ENCODE data around the gene TBC1D17. TPM values are rescaled to one million over a fixed set of nuclear protein-coding genes. Genes with fewer than 3 reads are reported as not detected.

Gene TBC1D17
- total and polyA plus RNA-seq, 10 of the 15 experiments (the other 5 are each of a cell fraction or from before 2014, with no cell fraction given) = 0.42 to 20.4 (median 11.2) TPM

GRCh38 chr19:49832556-49832955 is 44.9 kb upstream of the TBC1D17 start:
- RAD21 ChIA-PET (ENCODE audit: unreplicated experiment) = no interaction called here
- intact Hi-C loops (cut with micrococcal nuclease; ENCODE audit: unreplicated experiment) = no loop called here
- 84% methylated on average over 9 of the region's 9 CpGs for WGBS (ENCODE audit: insufficient coverage, insufficient replicate concordance, low lambda C conversion rate, missing lambda C conversion rate)
- Histone ChIP-seq H3K27ac (ENCODE audit: control insufficient read depth, insufficient read depth) (no peak overlapping the region), H3K27me3 (replicated peaks in 1 of 2; ENCODE audit: control insufficient read depth in 2 of 2, insufficient read depth in 2 of 2, low read length in 1 of 2) (no peaks in the 10 kb centered on the region), H3K36me3 (ENCODE audit: control insufficient read depth in 2 of 2, insufficient read depth in 2 of 2, low read length in 1 of 2) (peaks cover 17 to 36% of the 10 kb centered on the region in 2 experiments), H3K9ac (ENCODE audit: control insufficient read depth, insufficient read depth, low read length) (no peak overlapping the region), H4K20me1 (ENCODE audit: control insufficient read depth, insufficient read depth) (no peaks in the 10 kb centered on the region), H3K4me2 (ENCODE audit: control insufficient read depth, insufficient read depth) (no peak overlapping the region), H3K4me3 (no peak overlapping the region), H3K79me2 (ENCODE audit: control insufficient read depth, insufficient read depth, low read length) (no peaks in the 10 kb centered on the region), H3K9me3 (replicated peaks; ENCODE audit: control insufficient read depth, insufficient read depth, low read length) (no peaks in the 10 kb centered on the region), H2AFZ (ENCODE audit: control insufficient read depth, low read depth, low read length) (no peak overlapping the region), H3K4me1 (ENCODE audit: control insufficient read depth, insufficient read depth, low read length) (no peaks in the 10 kb centered on the region)
- DNase-seq (ENCODE audit: low read depth, low spot score) (no peak), ATAC-seq (no peak), FAIRE-seq (no peak)
- POLR2A ChIA-PET = no interaction called here
- TF ChIP-seq ZNF217 (IDR thresholded peaks at IDR 0.05) = no peak
- TF ChIP-seq PAX5 (IDR thresholded peaks at IDR 0.05; ENCODE audit: borderline replicate concordance, low read depth, low read length) = no peak
- no peak for TF ChIP-seq ZNF274 (IDR thresholded peaks at IDR 0.05; ENCODE audit: insufficient read depth, insufficient read length)
- TF ChIP-seq SREBF1 (IDR thresholded peaks at IDR 0.05; ENCODE audit: low read length) = no peak
- TF ChIP-seq HDAC2 (IDR thresholded peaks at IDR 0.05) = no peak
- SMC1A ChIA-PET (ENCODE audit: uncharacterized antibody, unreplicated experiment) = no interaction called here
- in situ Hi-C loops (cut with MboI) = no loop called here
- no TSS peak for BruUV-seq (replicated peaks)
- CTCF ChIA-PET = no interaction called here

DNA sequence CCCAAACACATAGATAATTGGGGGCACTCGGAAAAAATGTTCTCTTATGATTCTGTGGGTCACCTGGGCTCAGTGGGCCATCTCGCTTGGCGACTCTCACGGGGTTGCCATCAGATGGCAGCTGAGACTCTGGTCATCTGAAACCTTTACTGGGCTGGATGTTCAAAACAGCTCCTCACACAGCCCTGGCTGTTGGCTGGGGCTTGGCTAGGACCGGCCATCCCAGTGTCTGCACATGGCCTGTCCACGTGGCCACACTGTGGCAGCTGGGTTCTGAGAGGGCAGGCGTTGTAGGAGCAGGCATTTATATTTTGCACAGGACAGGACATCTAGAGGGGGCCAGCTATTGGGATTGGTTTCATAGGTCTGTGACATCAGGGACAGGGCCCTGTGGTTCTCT is 43.9 kb upstream of the TBC1D17 start:
- intact Hi-C loops (cut with micrococcal nuclease; ENCODE audit: unreplicated experiment) = no loop called here
- Histone ChIP-seq H3K27ac (ENCODE audit: control insufficient read depth, insufficient read depth) (no peak overlapping the region), H3K9me3 (replicated peaks; ENCODE audit: control insufficient read depth, insufficient read depth, low read length) (no peaks in the 10 kb centered on the region), H3K79me2 (ENCODE audit: control insufficient read depth, insufficient read depth, low read length) (no peaks in the 10 kb centered on the region), H3K4me2 (ENCODE audit: control insufficient read depth, insufficient read depth) (no peak overlapping the region), H3K36me3 (ENCODE audit: control insufficient read depth in 2 of 2, insufficient read depth in 2 of 2, low read length in 1 of 2) (peaks cover 17 to 33% of the 10 kb centered on the region in 2 experiments), H4K20me1 (ENCODE audit: control insufficient read depth, insufficient read depth) (no peaks in the 10 kb centered on the region), H3K4me3 (no peak overlapping the region), H3K9ac (ENCODE audit: control insufficient read depth, insufficient read depth, low read length) (no peak overlapping the region), H2AFZ (ENCODE audit: control insufficient read depth, low read depth, low read length) (no peak overlapping the region), H3K27me3 (replicated peaks in 1 of 2; ENCODE audit: control insufficient read depth in 2 of 2, insufficient read depth in 2 of 2, low read length in 1 of 2) (no peaks in the 10 kb centered on the region), H3K4me1 (ENCODE audit: control insufficient read depth, insufficient read depth, low read length) (no peaks in the 10 kb centered on the region)
- no peak for ATAC-seq
- ChIA-PET RAD21 (ENCODE audit: unreplicated experiment) (no interaction called here), POLR2A (interaction anchor here (0.5 kb wide), 1 partner anchor 118 kb away, joined by 3 read pairs; no protein-coding TSS in a partner anchor), CTCF (no interaction called here), SMC1A (ENCODE audit: uncharacterized antibody, unreplicated experiment) (no interaction called here)
- in situ Hi-C loops (cut with MboI) = no loop called here
- no peak for DNase-seq (ENCODE audit: low read depth, low spot score)
- WGBS (ENCODE audit: insufficient coverage, insufficient replicate concordance, low lambda C conversion rate, missing lambda C conversion rate) = 86% methylated on average over 7 of the region's 7 CpGs
- FAIRE-seq = no peak
- BruUV-seq (replicated peaks) = no TSS peak
- TF ChIP-seq RCOR1 (conservative IDR thresholded peaks at IDR 0.05; ENCODE audit: low read depth, low read length) (no peak), HCFC1 (IDR thresholded peaks at IDR 0.05; ENCODE audit: low read length) (no peak), BMI1 (IDR thresholded peaks at IDR 0.05; ENCODE audit: borderline replicate concordance) (no peak), CHD4 (IDR thresholded peaks at IDR 0.05) (no peak), SP1 (IDR thresholded peaks at IDR 0.05; ENCODE audit: low read depth, low read length) (no peak), RBBP5 (conservative IDR thresholded peaks at IDR 0.05) (no peak), TARDBP (IDR thresholded peaks at IDR 0.05; ENCODE audit: borderline replicate concordance) (no peak), POLR2AphosphoS5 (IDR thresholded peaks at IDR 0.05; ENCODE audit: low read length) (no peak), ZNF622 (IDR thresholded peaks at IDR 0.05) (no peak)
- TF ChIP-seq, protein P1, sequence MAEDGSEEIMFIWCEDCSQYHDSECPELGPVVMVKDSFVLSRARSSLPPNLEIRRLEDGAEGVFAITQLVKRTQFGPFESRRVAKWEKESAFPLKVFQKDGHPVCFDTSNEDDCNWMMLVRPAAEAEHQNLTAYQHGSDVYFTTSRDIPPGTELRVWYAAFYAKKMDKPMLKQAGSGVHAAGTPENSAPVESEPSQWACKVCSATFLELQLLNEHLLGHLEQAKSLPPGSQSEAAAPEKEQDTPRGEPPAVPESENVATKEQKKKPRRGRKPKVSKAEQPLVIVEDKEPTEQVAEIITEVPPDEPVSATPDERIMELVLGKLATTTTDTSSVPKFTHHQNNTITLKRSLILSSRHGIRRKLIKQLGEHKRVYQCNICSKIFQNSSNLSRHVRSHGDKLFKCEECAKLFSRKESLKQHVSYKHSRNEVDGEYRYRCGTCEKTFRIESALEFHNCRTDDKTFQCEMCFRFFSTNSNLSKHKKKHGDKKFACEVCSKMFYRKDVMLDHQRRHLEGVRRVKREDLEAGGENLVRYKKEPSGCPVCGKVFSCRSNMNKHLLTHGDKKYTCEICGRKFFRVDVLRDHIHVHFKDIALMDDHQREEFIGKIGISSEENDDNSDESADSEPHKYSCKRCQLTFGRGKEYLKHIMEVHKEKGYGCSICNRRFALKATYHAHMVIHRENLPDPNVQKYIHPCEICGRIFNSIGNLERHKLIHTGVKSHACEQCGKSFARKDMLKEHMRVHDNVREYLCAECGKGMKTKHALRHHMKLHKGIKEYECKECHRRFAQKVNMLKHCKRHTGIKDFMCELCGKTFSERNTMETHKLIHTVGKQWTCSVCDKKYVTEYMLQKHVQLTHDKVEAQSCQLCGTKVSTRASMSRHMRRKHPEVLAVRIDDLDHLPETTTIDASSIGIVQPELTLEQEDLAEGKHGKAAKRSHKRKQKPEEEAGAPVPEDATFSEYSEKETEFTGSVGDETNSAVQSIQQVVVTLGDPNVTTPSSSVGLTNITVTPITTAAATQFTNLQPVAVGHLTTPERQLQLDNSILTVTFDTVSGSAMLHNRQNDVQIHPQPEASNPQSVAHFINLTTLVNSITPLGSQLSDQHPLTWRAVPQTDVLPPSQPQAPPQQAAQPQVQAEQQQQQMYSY (CRISPR knock-in tag; IDR thresholded peaks at IDR 0.05) = no peak
- TF ChIP-seq, protein P2, sequence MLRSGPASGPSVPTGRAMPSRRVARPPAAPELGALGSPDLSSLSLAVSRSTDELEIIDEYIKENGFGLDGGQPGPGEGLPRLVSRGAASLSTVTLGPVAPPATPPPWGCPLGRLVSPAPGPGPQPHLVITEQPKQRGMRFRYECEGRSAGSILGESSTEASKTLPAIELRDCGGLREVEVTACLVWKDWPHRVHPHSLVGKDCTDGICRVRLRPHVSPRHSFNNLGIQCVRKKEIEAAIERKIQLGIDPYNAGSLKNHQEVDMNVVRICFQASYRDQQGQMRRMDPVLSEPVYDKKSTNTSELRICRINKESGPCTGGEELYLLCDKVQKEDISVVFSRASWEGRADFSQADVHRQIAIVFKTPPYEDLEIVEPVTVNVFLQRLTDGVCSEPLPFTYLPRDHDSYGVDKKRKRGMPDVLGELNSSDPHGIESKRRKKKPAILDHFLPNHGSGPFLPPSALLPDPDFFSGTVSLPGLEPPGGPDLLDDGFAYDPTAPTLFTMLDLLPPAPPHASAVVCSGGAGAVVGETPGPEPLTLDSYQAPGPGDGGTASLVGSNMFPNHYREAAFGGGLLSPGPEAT (IDR thresholded peaks at IDR 0.05; ENCODE audit: low read depth) = no peak
